CD4-positive, alpha-beta T cell (primary cell): ENCODE data around the gene DEXI. TPM values are rescaled to one million over a fixed set of nuclear protein-coding genes. Genes with fewer than 3 reads are reported as not detected.

ENCODE experiments used
- ATAC-seq: fragments of 200-7000 bp; cut with Tn5 transposase; one replicate; pipeline ENCODE4 v1.10.0; 2022; ENCODE audit warnings: mild to moderate bottlenecking; ENCODE audit not compliant: poor library complexity
- CTCF ChIA-PET: fragments of 350-600 bp; sonication (Branson Sonifier 250); formaldehyde crosslinking; loops from one replicate; lab custom pipeline; 2021; ENCODE audit warnings: antibody characterized with exemption, inconsistent platforms; lab: Charles Lee
- POLR2A ChIA-PET: fragments of 350-600 bp; sonication (Branson Sonifier 250); formaldehyde crosslinking; loops from one replicate; lab custom pipeline; 2021; ENCODE audit warnings: antibody characterized with exemption, inconsistent platforms; lab: Charles Lee
- DNase-seq, 14 experiments: peaks; one replicate each; pipeline ENCODE4 v3.0.0-alpha.2; 2013 to 2020; ENCODE audit warnings: mixed read lengths in 2 of 14
- H3K27ac ChIP-seq, 2 donors: one replicate each; pipeline versions ENCODE4 v1.5.1 to v1.7.0; 2013; ENCODE audit warnings: low read length in 2 of 2, low read depth in 1 of 2, mild to moderate bottlenecking in 1 of 2
- H3K27me3 ChIP-seq, 2 experiments: 1 replicate in 1 of 2; 2 replicates in 1 of 2; pipeline versions ENCODE4 v1.6.1 to v1.7.0; 2013; ENCODE audit warnings: low read length in 2 of 2, control low read depth in 1 of 2, mild to moderate bottlenecking in 1 of 2, moderate library complexity in 1 of 2; ENCODE audit not compliant: insufficient read depth in 2 of 2, control insufficient read depth in 1 of 2
- H3K36me3 ChIP-seq: one replicate; pipeline ENCODE4 v1.6.1; 2013; ENCODE audit warnings: low read length, control low read depth; ENCODE audit not compliant: insufficient read depth
- H3K4me1 ChIP-seq: one replicate; pipeline ENCODE4 v1.6.1; 2013; ENCODE audit warnings: low read length, control low read depth; ENCODE audit not compliant: insufficient read depth
- H3K4me3 ChIP-seq: one replicate; pipeline ENCODE4 v1.5.1; 2013; ENCODE audit warnings: mild to moderate bottlenecking, low read length, moderate library complexity
- H3K9me3 ChIP-seq, 2 experiments: 1 replicate in 1 of 2; 2 replicates in 1 of 2; pipeline versions ENCODE4 v1.6.1 to v1.7.0; 2013; ENCODE audit warnings: low read length in 2 of 2, mild to moderate bottlenecking in 2 of 2, control low read depth in 1 of 2, moderate library complexity in 1 of 2; ENCODE audit not compliant: control insufficient read depth in 1 of 2, insufficient read depth in 1 of 2
- H3K27ac Mint-ChIP-seq: one replicate; pipeline ENCODE4 v1.8.0; 2020; ENCODE audit warnings: mixed read lengths
- H3K27me3 Mint-ChIP-seq: one replicate; pipeline ENCODE4 v1.8.0; 2021; ENCODE audit warnings: mixed read lengths
- H3K36me3 Mint-ChIP-seq: one replicate; pipeline ENCODE4 v1.8.0; 2021; ENCODE audit warnings: low read depth, mixed read lengths
- H3K4me1 Mint-ChIP-seq: one replicate; pipeline ENCODE4 v1.8.0; 2021; ENCODE audit warnings: low read depth, mixed read lengths
- H3K4me3 Mint-ChIP-seq: one replicate; pipeline ENCODE4 v1.8.0; 2020; ENCODE audit warnings: mild to moderate bottlenecking, mixed read lengths
- H3K9me3 Mint-ChIP-seq: one replicate; pipeline ENCODE4 v1.8.0; 2020; ENCODE audit warnings: mixed read lengths
- CTCF ChIP-seq: fragments of 200-600 bp; IDR thresholded peaks from one replicate; pipeline ENCODE4 v1.8.0; 2022; ENCODE audit warnings: antibody characterized with exemption, mild to moderate bottlenecking
- intact Hi-C, 2 experiments: fragments of 100-400 bp; cut with DNase I in 1 of 2; cut with micrococcal nuclease in 1 of 2; formaldehyde crosslinking; loops; one replicate each; pipeline versions ENCODE4 v1.15.1 to v1.9.0; 2023 to 2025; cut with DNase I, micrococcal nuclease
- total RNA-seq, 174 experiments: library from RNA in 2 of 174; stranded (reverse) in 2 of 174; gene quantifications; one replicate each; pipeline ENCODE4 v1.2.3 and lab custom pipeline; 2021 to 2026

DEXI gene
- total RNA-seq, 2 experiments from 2014 or later, result 5.8 to 7.2 TPM

DNA sequence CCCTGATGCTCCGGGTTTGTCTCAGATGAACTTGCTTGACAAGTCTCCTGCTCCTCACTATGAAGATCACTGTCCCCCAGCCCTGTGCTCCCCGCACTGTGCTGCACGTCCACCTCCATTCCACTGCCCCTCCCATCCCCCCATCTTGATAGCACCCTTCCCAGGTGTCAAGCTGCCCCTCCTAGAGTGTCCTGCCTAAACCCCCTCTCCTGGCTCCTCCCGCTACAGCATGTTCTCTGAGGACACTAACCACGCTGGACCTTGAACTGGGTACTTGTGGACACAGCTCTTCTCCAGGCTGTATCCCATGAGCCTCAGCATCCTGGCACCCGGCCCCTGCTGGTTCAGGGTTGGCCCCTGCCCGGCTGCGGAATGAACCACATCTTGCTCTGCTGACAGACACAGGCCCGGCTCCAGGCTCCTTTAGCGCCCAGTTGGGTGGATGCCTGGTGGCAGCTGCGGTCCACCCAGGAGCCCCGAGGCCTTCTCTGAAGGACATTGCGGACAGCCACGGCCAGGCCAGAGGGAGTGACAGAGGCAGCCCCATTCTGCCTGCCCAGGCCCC is 18.5 kb downstream of the DEXI start:
- peaks cover 51% of the 10 kb centered on the region for H3K36me3 Mint-ChIP-seq
- POLR2A ChIA-PET, result no interaction called here
- peaks cover 37% of the 10 kb centered on the region for H3K36me3 ChIP-seq

DNA sequence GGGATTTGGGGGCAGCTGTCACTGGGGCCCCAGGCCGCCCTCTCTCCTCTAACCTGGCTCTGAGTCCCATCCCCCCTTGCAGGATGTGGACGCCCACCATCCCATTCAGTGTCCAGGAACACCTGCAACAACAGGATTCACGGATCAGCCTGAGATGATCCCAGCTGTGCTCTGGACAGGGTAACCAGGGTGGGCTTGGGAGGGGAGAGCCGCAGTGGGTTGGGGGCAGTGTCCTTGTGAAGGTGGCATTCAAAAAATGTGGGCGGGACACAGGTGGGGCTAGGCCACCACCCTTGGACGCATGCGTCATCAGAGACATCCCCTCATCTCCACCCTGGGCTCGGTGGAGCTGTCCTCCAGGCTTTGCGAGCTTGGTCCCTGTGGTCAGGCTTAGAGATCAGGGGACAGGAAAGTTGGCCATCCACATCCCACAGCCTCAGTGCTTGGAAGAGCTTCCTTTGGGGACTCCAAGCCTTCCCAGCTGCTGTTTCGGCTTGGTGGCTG is 19.1 kb downstream of the DEXI start:
- no peaks in the 10 kb centered on the region for H3K9me3 Mint-ChIP-seq
- ChIA-PET CTCF (no interaction called here), POLR2A (no interaction called here)
- DNase-seq, result no peak
- H3K4me1 Mint-ChIP-seq, result peaks cover 4% of the 10 kb centered on the region
- Histone ChIP-seq H3K27ac (no peak overlapping the region), H3K9me3 (peaks cover 0 to 6% of the 10 kb centered on the region in 2 experiments), H3K27me3 (no peaks in the 10 kb centered on the region), H3K4me3 (no peak overlapping the region), H3K36me3 (peaks cover 33% of the 10 kb centered on the region), H3K4me1 (peaks cover 7% of the 10 kb centered on the region)
- H3K36me3 Mint-ChIP-seq, result peaks cover 48% of the 10 kb centered on the region
- no peak overlapping the region for H3K27ac Mint-ChIP-seq
- no peak overlapping the region for H3K4me3 Mint-ChIP-seq
- no peak for ATAC-seq
- intact Hi-C loops, result no loop called here
- no peak for TF ChIP-seq CTCF
- no peaks in the 10 kb centered on the region for H3K27me3 Mint-ChIP-seq

More for the DNA sequence above, 18.5 kb downstream of the DEXI start:
- Mint-ChIP-seq H3K27me3 (no peaks in the 10 kb centered on the region), H3K27ac (no peak overlapping the region), H3K4me1 (peaks cover 2% of the 10 kb centered on the region), H3K9me3 (no peaks in the 10 kb centered on the region), H3K4me3 (no peak overlapping the region)
- Histone ChIP-seq H3K27ac (no peak overlapping the region), H3K27me3 (no peaks in the 10 kb centered on the region), H3K4me1 (peaks cover 2% of the 10 kb centered on the region), H3K9me3 (peaks cover 0 to 6% of the 10 kb centered on the region in 2 experiments), H3K4me3 (no peak overlapping the region)
- no peak for TF ChIP-seq CTCF
- ATAC-seq, result no peak
- intact Hi-C loops, result no loop called here
- no peak for DNase-seq
- CTCF ChIA-PET, result no interaction called here

GRCh38 chr16:10922328-10923145 is 19.7 kb downstream of the DEXI start:
- Histone ChIP-seq H3K4me1 (peaks cover 7% of the 10 kb centered on the region), H3K36me3 (peaks cover 27% of the 10 kb centered on the region), H3K4me3 (no peak overlapping the region), H3K27ac (no peak overlapping the region), H3K27me3 (no peaks in the 10 kb centered on the region), H3K9me3 (peaks cover 0 to 6% of the 10 kb centered on the region in 2 experiments)
- Mint-ChIP-seq H3K27me3 (no peaks in the 10 kb centered on the region), H3K36me3 (peaks cover 41% of the 10 kb centered on the region), H3K4me3 (no peak overlapping the region), H3K9me3 (no peaks in the 10 kb centered on the region), H3K27ac (no peak overlapping the region), H3K4me1 (peaks cover 4% of the 10 kb centered on the region)
- DNase-seq (no peak), ATAC-seq (no peak)
- intact Hi-C loops, result no loop called here
- no peak for TF ChIP-seq CTCF
- ChIA-PET CTCF (no interaction called here), POLR2A (no interaction called here)
